ENCODE data around the gene RELL1. TPM values are rescaled to one million over a fixed set of nuclear protein-coding genes. Genes with fewer than 3 reads are reported as not detected.

RELL1 gene
- total RNA-seq, 2 experiments from 2014 or later: 32.3 to 35.1 TPM

GRCh38 chr4:37615059-37615719, 71.0 kb downstream of the RELL1 start:
- Mint-ChIP-seq H3K9me3 (no peaks in the 10 kb centered on the region), H3K27ac (no peak overlapping the region), H3K4me3 (no peak overlapping the region), H3K36me3 (ENCODE audit: low read depth) (peaks cover 21% of the 10 kb centered on the region), H3K27me3 (no peaks in the 10 kb centered on the region), H3K4me1 (no peaks in the 10 kb centered on the region)
- POLR2A ChIA-PET: interaction anchor here (0.6 kb wide), 1 partner anchor 11 kb away, joined by 4 read pairs; no protein-coding TSS in a partner anchor
- CTCF ChIA-PET: interaction anchor here (2.1 kb wide), 1 partner anchor 12 kb away, joined by 5 read pairs; no protein-coding TSS in a partner anchor
- no peak for DNase-seq

- no peak for DNase-seq
- no peaks in the 10 kb centered on the region for H3K27me3 Mint-ChIP-seq
- no peaks in the 10 kb centered on the region for H3K9me3 Mint-ChIP-seq
- CTCF ChIA-PET: interaction anchor here (0.6 to 1.5 kb wide), 5 partner anchors 10 to 1641 kb away, joined by 3 to 4 read pairs (median 4); no protein-coding TSS in a partner anchor
- peaks cover 24% of the 10 kb centered on the region for H3K36me3 Mint-ChIP-seq (ENCODE audit: low read depth)
- POLR2A ChIA-PET: no interaction called here
- no peak overlapping the region for H3K27ac Mint-ChIP-seq
- H3K4me1 Mint-ChIP-seq: no peaks in the 10 kb centered on the region
- no peak overlapping the region for H3K4me3 Mint-ChIP-seq
These were observed 73.4 kb downstream of the RELL1 start for GRCh38 chr4:37612811-37613210.

GRCh38 chr4:37609626-37610025, 76.5 kb downstream of the RELL1 start:
- Mint-ChIP-seq H3K4me1 (peaks cover 10% of the 10 kb centered on the region), H3K27ac (no peak overlapping the region), H3K27me3 (no peaks in the 10 kb centered on the region), H3K9me3 (no peaks in the 10 kb centered on the region), H3K4me3 (no peak overlapping the region), H3K36me3 (ENCODE audit: low read depth) (peaks cover 27% of the 10 kb centered on the region)
- POLR2A ChIA-PET: no interaction called here
- CTCF ChIA-PET: interaction anchor here (1.0 to 1.3 kb wide), 3 partner anchors 7 to 12 kb away, joined by 3 to 4 read pairs (median 3); no protein-coding TSS in a partner anchor
- DNase-seq: no peak

- H3K4me1 Mint-ChIP-seq: peaks cover 24% of the 10 kb centered on the region
- ChIA-PET POLR2A (no interaction called here), CTCF (no interaction called here)
- H3K27ac Mint-ChIP-seq: no peak overlapping the region
- no peak for DNase-seq
- no peaks in the 10 kb centered on the region for H3K27me3 Mint-ChIP-seq
- H3K9me3 Mint-ChIP-seq: no peaks in the 10 kb centered on the region
- H3K36me3 Mint-ChIP-seq (ENCODE audit: low read depth): peaks cover 19% of the 10 kb centered on the region
- H3K4me3 Mint-ChIP-seq: no peak overlapping the region
These were observed 79.2 kb downstream of the RELL1 start for GRCh38 chr4:37607018-37607417.

GRCh38 chr4:37605843-37606565, 80.2 kb downstream of the RELL1 start:
- Mint-ChIP-seq H3K27me3 (no peaks in the 10 kb centered on the region), H3K36me3 (ENCODE audit: low read depth) (peaks cover 15% of the 10 kb centered on the region), H3K4me1 (peaks cover 30% of the 10 kb centered on the region), H3K9me3 (no peaks in the 10 kb centered on the region), H3K27ac (no peak overlapping the region), H3K4me3 (no peak overlapping the region)
- ChIA-PET CTCF (no interaction called here), POLR2A (no interaction called here)
- DNase-seq: no peak

- no peak overlapping the region for H3K27ac Mint-ChIP-seq
- peaks cover 30% of the 10 kb centered on the region for H3K4me1 Mint-ChIP-seq
- CTCF ChIA-PET: interaction anchor here (0.6 kb wide), 1 partner anchor 70 kb away, joined by 3 read pairs; no protein-coding TSS in a partner anchor
- H3K4me3 Mint-ChIP-seq: no peak overlapping the region
- no peaks in the 10 kb centered on the region for H3K9me3 Mint-ChIP-seq
- H3K27me3 Mint-ChIP-seq: no peaks in the 10 kb centered on the region
- no peak for DNase-seq
- H3K36me3 Mint-ChIP-seq (ENCODE audit: low read depth): peaks cover 6% of the 10 kb centered on the region
- POLR2A ChIA-PET: interaction anchor here (0.6 kb wide), 1 partner anchor 11 kb away, joined by 4 read pairs; no protein-coding TSS in a partner anchor
These were observed 81.7 kb downstream of the RELL1 start for GRCh38 chr4:37604461-37604860.

GRCh38 chr4:37603711-37604110, 82.5 kb downstream of the RELL1 start:
- no peak overlapping the region for H3K27ac Mint-ChIP-seq
- peaks cover 33% of the 10 kb centered on the region for H3K4me1 Mint-ChIP-seq
- POLR2A ChIA-PET: no interaction called here

GRCh38 chr4:37603070-37603468, 83.1 kb downstream of the RELL1 start:
- H3K4me1 Mint-ChIP-seq: peaks cover 36% of the 10 kb centered on the region
- CTCF ChIA-PET: interaction anchor here (0.9 to 1.9 kb wide), 9 partner anchors 7 to 148 kb away, joined by 3 to 6 read pairs (median 4); no protein-coding TSS in a partner anchor

More at GRCh38 chr4:37603711-37604110, 82.5 kb downstream of the RELL1 start:
- Mint-ChIP-seq H3K36me3 (ENCODE audit: low read depth) (peaks cover 2% of the 10 kb centered on the region), H3K4me3 (no peak overlapping the region), H3K9me3 (no peaks in the 10 kb centered on the region), H3K27me3 (no peaks in the 10 kb centered on the region)
- CTCF ChIA-PET: interaction anchor here (0.6 to 1.9 kb wide), 9 partner anchors 9 to 148 kb away, joined by 3 to 6 read pairs (median 3); no protein-coding TSS in a partner anchor
- no peak for DNase-seq

GRCh38 chr4:37602454-37603069, 83.6 kb downstream of the RELL1 start:
- Mint-ChIP-seq H3K36me3 (ENCODE audit: low read depth) (peaks cover 2% of the 10 kb centered on the region), H3K4me1 (peaks cover 36% of the 10 kb centered on the region), H3K4me3 (no peak overlapping the region), H3K9me3 (no peaks in the 10 kb centered on the region), H3K27me3 (no peaks in the 10 kb centered on the region), H3K27ac (no peak overlapping the region)
- CTCF ChIA-PET: interaction anchor here (0.7 to 1.9 kb wide), 9 partner anchors 8 to 448 kb away, joined by 3 to 6 read pairs (median 4); no protein-coding TSS in a partner anchor
- POLR2A ChIA-PET: no interaction called here
- DNase-seq: no peak

More at GRCh38 chr4:37603070-37603468, 83.1 kb downstream of the RELL1 start:
- Mint-ChIP-seq H3K9me3 (no peaks in the 10 kb centered on the region), H3K27me3 (no peaks in the 10 kb centered on the region), H3K27ac (no peak overlapping the region), H3K4me3 (no peak overlapping the region), H3K36me3 (ENCODE audit: low read depth) (peaks cover 2% of the 10 kb centered on the region)
- POLR2A ChIA-PET: no interaction called here
- peak; percentile 78 for DNase-seq

- H3K9me3 Mint-ChIP-seq: no peaks in the 10 kb centered on the region
- H3K4me3 Mint-ChIP-seq: no peak overlapping the region
- peaks cover 40% of the 10 kb centered on the region for H3K4me1 Mint-ChIP-seq
- H3K36me3 Mint-ChIP-seq (ENCODE audit: low read depth): no peaks in the 10 kb centered on the region
- no peak for DNase-seq
- ChIA-PET CTCF (interaction anchor here (0.7 to 1.7 kb wide), 3 partner anchors 9 to 449 kb away, joined by 3 to 4 read pairs (median 3); no protein-coding TSS in a partner anchor), POLR2A (no interaction called here)
- no peak overlapping the region for H3K27ac Mint-ChIP-seq
- H3K27me3 Mint-ChIP-seq: no peaks in the 10 kb centered on the region
These were observed 84.6 kb downstream of the RELL1 start for GRCh38 chr4:37601531-37601930.

GRCh38 chr4:37599092-37599790, 86.9 kb downstream of the RELL1 start:
- Mint-ChIP-seq H3K4me3 (no peak overlapping the region), H3K36me3 (ENCODE audit: low read depth) (no peaks in the 10 kb centered on the region), H3K4me1 (peaks cover 27% of the 10 kb centered on the region), H3K27me3 (no peaks in the 10 kb centered on the region), H3K27ac (no peak overlapping the region), H3K9me3 (no peaks in the 10 kb centered on the region)
- ChIA-PET CTCF (interaction anchor here (0.6 kb wide), 2 partner anchors 15 to 81 kb away, joined by 3 read pairs; no protein-coding TSS in a partner anchor), POLR2A (no interaction called here)
- DNase-seq: no peak

- CTCF ChIA-PET: interaction anchor here (1.4 kb wide), 1 partner anchor 56 kb away, joined by 3 read pairs; no protein-coding TSS in a partner anchor
- H3K27me3 Mint-ChIP-seq: no peaks in the 10 kb centered on the region
- POLR2A ChIA-PET: no interaction called here
- H3K4me1 Mint-ChIP-seq: peaks cover 16% of the 10 kb centered on the region
- no peak overlapping the region for H3K27ac Mint-ChIP-seq
- no peaks in the 10 kb centered on the region for H3K36me3 Mint-ChIP-seq (ENCODE audit: low read depth)
- DNase-seq: no peak
- no peaks in the 10 kb centered on the region for H3K9me3 Mint-ChIP-seq
- no peak overlapping the region for H3K4me3 Mint-ChIP-seq
These were observed 89.1 kb downstream of the RELL1 start for GRCh38 chr4:37597034-37597433.

Data from activated CD4-positive, alpha-beta T cell treated with anti-CD3 and anti-CD28 coated beads, Interleukin-2, amount 10 ng/mL, durations not matched to agents 7 days and 5 days (primary cell).